GM12878 (cell line): ENCODE data around the gene HTRA2. TPM values are rescaled to one million over a fixed set of nuclear protein-coding genes. Genes with fewer than 3 reads are reported as not detected.

Experiments
- CREB1 ChIP-seq: IDR thresholded peaks from 2 replicates; pipeline ENCODE4 v1.6.1; 2012; ENCODE audit warnings: low read depth, mild to moderate bottlenecking, inconsistent platforms
- EGR1 ChIP-seq, 2 experiments: IDR thresholded peaks; 1 replicate in 1 of 2; 2 replicates in 1 of 2; pipeline ENCODE4 v1.6.1; 2011 to 2012; ENCODE audit warnings: low read depth in 2 of 2, low read length in 2 of 2, borderline replicate concordance in 1 of 2, mild to moderate bottlenecking in 1 of 2, moderate library complexity in 1 of 2
- EZH2 ChIP-seq: IDR thresholded peaks from 2 replicates; pipeline ENCODE4 v1.6.1; 2012; ENCODE audit warnings: low read depth, mild to moderate bottlenecking, control low read depth, inconsistent platforms, low read length, borderline replicate concordance; ENCODE audit not compliant: control insufficient read depth
- FOXK2 ChIP-seq: fragments of 450-650 bp; IDR thresholded peaks from 2 replicates; pipeline ENCODE4 v1.6.1; 2017; ENCODE audit warnings: mild to moderate bottlenecking, moderate library complexity
- GABPA ChIP-seq: IDR thresholded peaks from 2 replicates; pipeline ENCODE4 v1.6.1; 2014; ENCODE audit warnings: antibody characterized with exemption, low read depth, mild to moderate bottlenecking, inconsistent platforms
- HDAC6 ChIP-seq: fragments of 200-600 bp; sonication (generic); IDR thresholded peaks from one replicate; pipeline ENCODE4 v1.8.0; 2017; ENCODE audit warnings: antibody characterized with exemption; ENCODE audit not compliant: unreplicated experiment
- JUND ChIP-seq: IDR thresholded peaks from 2 replicates; pipeline ENCODE4 v1.6.1; 2012; ENCODE audit warnings: low read depth, mild to moderate bottlenecking, low read length, improper control_type of control experiment, moderate library complexity
- NFIC ChIP-seq: IDR thresholded peaks from 2 replicates; pipeline ENCODE4 v1.6.1; 2012; ENCODE audit warnings: low read depth, mild to moderate bottlenecking, inconsistent platforms, low read length, moderate library complexity
- POLR2AphosphoS5 ChIP-seq: IDR thresholded peaks from 2 replicates; pipeline ENCODE4 v1.6.1; 2011; ENCODE audit warnings: mild to moderate bottlenecking, low read length, inconsistent platforms
- POU2F2 ChIP-seq: IDR thresholded peaks from 3 replicates; pipeline ENCODE4 v1.6.1; 2011; ENCODE audit warnings: low read depth, mild to moderate bottlenecking, low read length, borderline replicate concordance
- RAD21 ChIP-seq: IDR thresholded peaks from 2 replicates; pipeline ENCODE4 v1.6.1; 2011; ENCODE audit warnings: mild to moderate bottlenecking, low read depth, low read length, moderate library complexity; ENCODE audit not compliant: insufficient read depth
- RELA ChIP-seq: fragments of 450-650 bp; IDR thresholded peaks from 2 replicates; pipeline ENCODE4 v1.8.0; 2014; ENCODE audit warnings: borderline replicate concordance; ENCODE audit not compliant: partially characterized antibody
- SMC3 ChIP-seq: IDR thresholded peaks from 2 replicates; pipeline ENCODE4 v1.6.1; 2011; ENCODE audit warnings: low read length, improper control_type of control experiment, borderline replicate concordance
- SP1 ChIP-seq: IDR thresholded peaks from one replicate; pipeline ENCODE4 v1.6.1; 2011; ENCODE audit warnings: low read depth, low read length
- SREBF1 ChIP-seq: IDR thresholded peaks from 2 replicates; pipeline ENCODE4 v1.6.1; 2012; ENCODE audit warnings: mild to moderate bottlenecking, low read length
- TBL1XR1 ChIP-seq: IDR thresholded peaks from 2 replicates; pipeline ENCODE4 v1.6.1; 2012; ENCODE audit warnings: low read depth, low read length, improper control_type of control experiment
- ZBED1 ChIP-seq: IDR thresholded peaks from 2 replicates; pipeline ENCODE4 v1.6.1; 2016; ENCODE audit warnings: borderline replicate concordance
- ZNF24 ChIP-seq: fragments of 450-650 bp; IDR thresholded peaks from 2 replicates; pipeline ENCODE4 v1.6.1; 2017; ENCODE audit warnings: antibody characterized with exemption, mild to moderate bottlenecking
- polyA plus RNA-seq, 11 experiments: library from polyadenylated mRNA; depleted of rRNA in 4 of 11; unstranded in 6 of 11; stranded (reverse) in 5 of 11; fragments of >200 nt; fragmentation: Nextera tagmentation in 4 of 11; fragmentation: Illumina TruSeq in 1 of 11; extraction: Ambion mirVana in 4 of 11; extraction: Trizol in 1 of 11; gene quantifications; 1 replicate in 1 of 11; 2 replicates in 10 of 11; pipeline versions ENCODE4 v1.2.1 to v1.2.3, GENCODE V29; 2011 to 2016; ENCODE audit warnings: inconsistent platforms in 2 of 11, missing spikeins in 2 of 11, low read depth in 1 of 11
- total RNA-seq, 4 experiments: library from RNA; depleted of rRNA in 3 of 4; stranded (reverse); fragments of >200 nt in 3 of 4; fragmentation: Illumina TruSeq in 1 of 4; extraction: Trizol in 1 of 4; gene quantifications; 2 replicates each; pipeline versions ENCODE4 v1.2.1 to v1.2.3, GENCODE V29; 2013 to 2021
- TF ChIP-seq, protein P1 (sequence below), 3 experiments: IDR thresholded peaks in 2 of 3; conservative IDR thresholded peaks in 1 of 3; 2 replicates each; pipeline ENCODE4 v1.5.1; 2011; ENCODE audit warnings: low read depth in 3 of 3, low read length in 3 of 3, mild to moderate bottlenecking in 3 of 3, control low read depth in 2 of 3, moderate library complexity in 2 of 3, inconsistent platforms in 1 of 3, mixed read lengths in 1 of 3; ENCODE audit not compliant: control insufficient read depth in 2 of 3, insufficient read depth in 1 of 3; ENCODE audit errors: extremely low read depth in 1 of 3
- TF ChIP-seq, protein P2 (sequence below): IDR thresholded peaks from 2 replicates; pipeline ENCODE4 v1.6.1; 2011; ENCODE audit warnings: borderline replicate concordance, low read depth, mild to moderate bottlenecking, moderate library complexity, mixed read lengths, low read length; ENCODE audit not compliant: insufficient read depth; ENCODE audit errors: extremely low read length
- TF ChIP-seq, protein P3 (sequence below): fragments of 450-650 bp; IDR thresholded peaks from 2 replicates; pipeline ENCODE4 v1.6.1; 2017; ENCODE audit warnings: low read depth, mild to moderate bottlenecking, moderate library complexity
- TF ChIP-seq, protein P4 (sequence below): fragments of 150-350 bp; IDR thresholded peaks from 2 replicates; pipeline ENCODE4 v1.6.1; 2016; ENCODE audit warnings: low read depth, low read length

Gene HTRA2
- total and polyA plus RNA-seq, 10 of the 15 experiments (the other 5 are each of a cell fraction or from before 2014, with no cell fraction given), result 42.3 to 73.9 (median 54.6) TPM

DNA sequence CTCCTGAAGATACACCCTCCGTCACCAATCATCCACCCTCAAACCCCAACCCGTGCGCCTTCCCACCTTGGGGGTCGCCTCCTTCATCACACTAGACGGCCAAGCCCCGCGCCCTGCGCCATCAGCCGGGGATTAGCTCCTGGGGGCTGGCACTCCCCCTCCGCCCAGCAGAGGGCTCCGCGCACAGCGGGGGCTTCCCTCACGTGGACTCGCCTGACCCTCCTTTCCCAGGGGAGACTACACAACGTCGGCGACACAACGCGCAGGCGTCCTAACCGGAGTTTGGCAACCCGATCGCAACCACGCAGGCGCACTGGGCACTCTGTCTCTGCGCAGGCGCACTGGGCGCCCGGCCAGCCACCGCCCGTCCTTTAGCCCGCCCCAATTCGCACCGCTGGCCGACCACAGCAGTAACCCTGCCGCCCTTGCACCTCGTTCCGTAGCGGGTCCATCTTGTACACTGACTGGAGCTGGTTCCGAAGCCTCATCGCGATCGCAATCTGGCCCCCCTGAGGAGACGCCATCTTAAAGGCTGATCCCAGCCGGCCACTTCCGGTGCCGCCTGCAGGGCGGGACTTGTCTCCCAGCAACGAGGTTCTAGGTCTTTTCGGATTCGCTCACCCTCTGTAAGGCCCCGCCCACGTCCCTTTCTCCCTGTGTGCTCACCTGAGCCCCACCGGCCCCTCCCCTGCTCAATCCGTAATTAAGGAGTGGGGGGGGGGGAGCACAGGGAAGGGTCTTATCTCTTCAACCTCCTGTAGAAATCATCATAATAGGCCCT lies 22.4 kb upstream of the HTRA2 start, which contains the start of gene PCGF1 (continued):
- TF ChIP-seq HDAC6 (no peak), SMC3 (peak; percentile 56), JUND (0 out of 2 replicates have a peak, but pooled peaks have one; percentile 9), RAD21 (peak; percentile 49), EZH2 (no peak), ZNF24 (no peak), FOXK2 (peak; percentile 8; the same call in 1 of the 2 replicates), EGR1 (IDR thresholded peaks at IDR 0.05; ENCODE audit: borderline replicate concordance in 1 of 2, low read depth in 2 of 2, low read length in 2 of 2) (peak in 1 of 2 experiments; percentile 44; a peak in 1 of 3 replicates), ZBED1 (peak; percentile 83; the same call in 1 of the 2 replicates), RELA (peak; percentile 50), CREB1 (peak; percentile 49), TBL1XR1 (peak; percentile 3; the same call in 1 of the 2 replicates), SREBF1 (no peak), POLR2AphosphoS5 (peak; percentile 91), POU2F2 (peak; percentile 54; the same call in 1 of the 3 replicates), NFIC (no peak), GABPA (peak; percentile 86), SP1 (peak; percentile 79)
- TF ChIP-seq, protein P1, sequence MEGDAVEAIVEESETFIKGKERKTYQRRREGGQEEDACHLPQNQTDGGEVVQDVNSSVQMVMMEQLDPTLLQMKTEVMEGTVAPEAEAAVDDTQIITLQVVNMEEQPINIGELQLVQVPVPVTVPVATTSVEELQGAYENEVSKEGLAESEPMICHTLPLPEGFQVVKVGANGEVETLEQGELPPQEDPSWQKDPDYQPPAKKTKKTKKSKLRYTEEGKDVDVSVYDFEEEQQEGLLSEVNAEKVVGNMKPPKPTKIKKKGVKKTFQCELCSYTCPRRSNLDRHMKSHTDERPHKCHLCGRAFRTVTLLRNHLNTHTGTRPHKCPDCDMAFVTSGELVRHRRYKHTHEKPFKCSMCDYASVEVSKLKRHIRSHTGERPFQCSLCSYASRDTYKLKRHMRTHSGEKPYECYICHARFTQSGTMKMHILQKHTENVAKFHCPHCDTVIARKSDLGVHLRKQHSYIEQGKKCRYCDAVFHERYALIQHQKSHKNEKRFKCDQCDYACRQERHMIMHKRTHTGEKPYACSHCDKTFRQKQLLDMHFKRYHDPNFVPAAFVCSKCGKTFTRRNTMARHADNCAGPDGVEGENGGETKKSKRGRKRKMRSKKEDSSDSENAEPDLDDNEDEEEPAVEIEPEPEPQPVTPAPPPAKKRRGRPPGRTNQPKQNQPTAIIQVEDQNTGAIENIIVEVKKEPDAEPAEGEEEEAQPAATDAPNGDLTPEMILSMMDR (IDR thresholded peaks at IDR 0.05 in 2 of 3, conservative IDR thresholded peaks at IDR 0.05 in 1 of 3; ENCODE audit: control insufficient read depth in 2 of 3, extremely low read depth in 1 of 3, insufficient read depth in 1 of 3, low read depth in 3 of 3, low read length in 3 of 3), result peak; percentile 64 to 75 (median 71)
- TF ChIP-seq, protein P2, sequence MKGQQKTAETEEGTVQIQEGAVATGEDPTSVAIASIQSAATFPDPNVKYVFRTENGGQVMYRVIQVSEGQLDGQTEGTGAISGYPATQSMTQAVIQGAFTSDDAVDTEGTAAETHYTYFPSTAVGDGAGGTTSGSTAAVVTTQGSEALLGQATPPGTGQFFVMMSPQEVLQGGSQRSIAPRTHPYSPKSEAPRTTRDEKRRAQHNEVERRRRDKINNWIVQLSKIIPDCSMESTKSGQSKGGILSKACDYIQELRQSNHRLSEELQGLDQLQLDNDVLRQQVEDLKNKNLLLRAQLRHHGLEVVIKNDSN, result peak; percentile 79
- TF ChIP-seq, protein P3, sequence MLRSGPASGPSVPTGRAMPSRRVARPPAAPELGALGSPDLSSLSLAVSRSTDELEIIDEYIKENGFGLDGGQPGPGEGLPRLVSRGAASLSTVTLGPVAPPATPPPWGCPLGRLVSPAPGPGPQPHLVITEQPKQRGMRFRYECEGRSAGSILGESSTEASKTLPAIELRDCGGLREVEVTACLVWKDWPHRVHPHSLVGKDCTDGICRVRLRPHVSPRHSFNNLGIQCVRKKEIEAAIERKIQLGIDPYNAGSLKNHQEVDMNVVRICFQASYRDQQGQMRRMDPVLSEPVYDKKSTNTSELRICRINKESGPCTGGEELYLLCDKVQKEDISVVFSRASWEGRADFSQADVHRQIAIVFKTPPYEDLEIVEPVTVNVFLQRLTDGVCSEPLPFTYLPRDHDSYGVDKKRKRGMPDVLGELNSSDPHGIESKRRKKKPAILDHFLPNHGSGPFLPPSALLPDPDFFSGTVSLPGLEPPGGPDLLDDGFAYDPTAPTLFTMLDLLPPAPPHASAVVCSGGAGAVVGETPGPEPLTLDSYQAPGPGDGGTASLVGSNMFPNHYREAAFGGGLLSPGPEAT, result 0 out of 2 replicates have a peak, but pooled peaks have one; percentile 48
- TF ChIP-seq, protein P4, sequence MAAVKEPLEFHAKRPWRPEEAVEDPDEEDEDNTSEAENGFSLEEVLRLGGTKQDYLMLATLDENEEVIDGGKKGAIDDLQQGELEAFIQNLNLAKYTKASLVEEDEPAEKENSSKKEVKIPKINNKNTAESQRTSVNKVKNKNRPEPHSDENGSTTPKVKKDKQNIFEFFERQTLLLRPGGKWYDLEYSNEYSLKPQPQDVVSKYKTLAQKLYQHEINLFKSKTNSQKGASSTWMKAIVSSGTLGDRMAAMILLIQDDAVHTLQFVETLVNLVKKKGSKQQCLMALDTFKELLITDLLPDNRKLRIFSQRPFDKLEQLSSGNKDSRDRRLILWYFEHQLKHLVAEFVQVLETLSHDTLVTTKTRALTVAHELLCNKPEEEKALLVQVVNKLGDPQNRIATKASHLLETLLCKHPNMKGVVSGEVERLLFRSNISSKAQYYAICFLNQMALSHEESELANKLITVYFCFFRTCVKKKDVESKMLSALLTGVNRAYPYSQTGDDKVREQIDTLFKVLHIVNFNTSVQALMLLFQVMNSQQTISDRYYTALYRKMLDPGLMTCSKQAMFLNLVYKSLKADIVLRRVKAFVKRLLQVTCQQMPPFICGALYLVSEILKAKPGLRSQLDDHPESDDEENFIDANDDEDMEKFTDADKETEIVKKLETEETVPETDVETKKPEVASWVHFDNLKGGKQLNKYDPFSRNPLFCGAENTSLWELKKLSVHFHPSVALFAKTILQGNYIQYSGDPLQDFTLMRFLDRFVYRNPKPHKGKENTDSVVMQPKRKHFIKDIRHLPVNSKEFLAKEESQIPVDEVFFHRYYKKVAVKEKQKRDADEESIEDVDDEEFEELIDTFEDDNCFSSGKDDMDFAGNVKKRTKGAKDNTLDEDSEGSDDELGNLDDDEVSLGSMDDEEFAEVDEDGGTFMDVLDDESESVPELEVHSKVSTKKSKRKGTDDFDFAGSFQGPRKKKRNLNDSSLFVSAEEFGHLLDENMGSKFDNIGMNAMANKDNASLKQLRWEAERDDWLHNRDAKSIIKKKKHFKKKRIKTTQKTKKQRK, result no peak; the same call in 1 of the 2 replicates
